Lung (tissue), 12 donors: ENCODE data around the gene FGFBP2. TPM values are rescaled to one million over a fixed set of nuclear protein-coding genes. Genes with fewer than 3 reads are reported as not detected.

Experiments
- ATAC-seq: fragments of 200-7000 bp; cut with Tn5 transposase; one replicate; pipeline ENCODE4 v1.9.1; 2020; ENCODE audit warnings: moderate number of reproducible peaks; ENCODE audit not compliant: insufficient read depth, low FRiP score
- DNase-seq, 3 donors: peaks; one replicate each; pipeline ENCODE4 v3.0.0-alpha.2; 2013 to 2017
- H3K27ac ChIP-seq, 2 donors: one replicate each; pipeline ENCODE4 v1.5.1; 2013; ENCODE audit warnings: mild to moderate bottlenecking in 2 of 2, moderate library complexity in 2 of 2, control low read depth in 1 of 2, inconsistent platforms in 1 of 2, low read depth in 1 of 2, low read length in 1 of 2
- H3K27me3 ChIP-seq, 3 donors: one replicate each; pipeline ENCODE4 v1.5.1; 2013; ENCODE audit warnings: low read length in 2 of 3; ENCODE audit not compliant: control insufficient read depth in 3 of 3, insufficient read depth in 3 of 3
- H3K36me3 ChIP-seq, 4 donors: one replicate each; pipeline ENCODE4 v1.5.1; 2013; ENCODE audit warnings: low read length in 4 of 4, mild to moderate bottlenecking in 1 of 4, moderate library complexity in 1 of 4; ENCODE audit not compliant: control insufficient read depth in 4 of 4, insufficient read depth in 4 of 4
- H3K4me1 ChIP-seq, 5 donors: one replicate each; pipeline ENCODE4 v1.5.1; 2013; ENCODE audit warnings: low read length in 5 of 5, mild to moderate bottlenecking in 2 of 5, moderate library complexity in 1 of 5; ENCODE audit not compliant: control insufficient read depth in 5 of 5, insufficient read depth in 5 of 5
- H3K4me3 ChIP-seq: one replicate; pipeline ENCODE4 v1.5.1; 2013; ENCODE audit warnings: mild to moderate bottlenecking, control low read depth, moderate library complexity
- H3K9ac ChIP-seq, 2 donors: one replicate each; pipeline ENCODE4 v1.5.1; 2013; ENCODE audit warnings: low read length in 2 of 2, control low read depth in 1 of 2; ENCODE audit not compliant: insufficient read depth in 1 of 2
- H3K9me3 ChIP-seq, 4 donors: one replicate each; pipeline ENCODE4 v1.5.1; 2013; ENCODE audit warnings: low read length in 3 of 4, mild to moderate bottlenecking in 1 of 4, moderate library complexity in 1 of 4; ENCODE audit not compliant: control insufficient read depth in 4 of 4, insufficient read depth in 3 of 4
- WGBS, 2 donors: extraction: QIAGEN DNeasy Blood & Tissue Kit; methylation state at CpG; one replicate each; pipeline ENCODE4 v1.1.7; 2013; 5-methylcytosine and 5-hydroxymethylcytosine counted together
- polyA plus RNA-seq, 2 donors: library from polyadenylated mRNA; stranded (reverse); fragments of 200-250 nt; gene quantifications; one replicate each; pipeline ENCODE4 v1.2.1, GENCODE V29; 2013
- total RNA-seq, 2 donors: library from RNA; depleted of rRNA in 1 of 2; stranded (reverse); fragments of >200 nt in 1 of 2; gene quantifications; one replicate each; pipeline ENCODE4 v1.2.1, GENCODE V29; 2014 to 2021
- TF ChIP-seq, protein P1 (sequence below): IDR thresholded peaks from 2 replicates; pipeline ENCODE4 v1.5.1; 2012; ENCODE audit warnings: mild to moderate bottlenecking; ENCODE audit errors: control extremely low read depth, extremely low read depth
- donor health status: control.
- donor health status: control.
- donor health status: Bipolar disorder and iron deficiency.
- donor health status: healthy.
- donor health status: DM: yes; HTN: yes; CAD: no.

The FGFBP2 gene
- total and polyA plus RNA-seq, 4 donors: 0.47 to 2.8 (median 1.3) TPM

- Histone ChIP-seq H3K4me1 (no peaks in the 10 kb centered on the region), H3K9me3 (no peaks in the 10 kb centered on the region), H3K9ac (no peak overlapping the region), H3K27me3 (no peaks in the 10 kb centered on the region), H3K36me3 (no peaks in the 10 kb centered on the region), H3K4me3 (no peak overlapping the region), H3K27ac (no peak overlapping the region)
- peak; percentile 49 to 81 (median 74) for DNase-seq
- peak; percentile 87 for ATAC-seq
- 0% methylated on average over 4 of the region's 4 CpGs for WGBS, 2 donors
- TF ChIP-seq, protein P1, sequence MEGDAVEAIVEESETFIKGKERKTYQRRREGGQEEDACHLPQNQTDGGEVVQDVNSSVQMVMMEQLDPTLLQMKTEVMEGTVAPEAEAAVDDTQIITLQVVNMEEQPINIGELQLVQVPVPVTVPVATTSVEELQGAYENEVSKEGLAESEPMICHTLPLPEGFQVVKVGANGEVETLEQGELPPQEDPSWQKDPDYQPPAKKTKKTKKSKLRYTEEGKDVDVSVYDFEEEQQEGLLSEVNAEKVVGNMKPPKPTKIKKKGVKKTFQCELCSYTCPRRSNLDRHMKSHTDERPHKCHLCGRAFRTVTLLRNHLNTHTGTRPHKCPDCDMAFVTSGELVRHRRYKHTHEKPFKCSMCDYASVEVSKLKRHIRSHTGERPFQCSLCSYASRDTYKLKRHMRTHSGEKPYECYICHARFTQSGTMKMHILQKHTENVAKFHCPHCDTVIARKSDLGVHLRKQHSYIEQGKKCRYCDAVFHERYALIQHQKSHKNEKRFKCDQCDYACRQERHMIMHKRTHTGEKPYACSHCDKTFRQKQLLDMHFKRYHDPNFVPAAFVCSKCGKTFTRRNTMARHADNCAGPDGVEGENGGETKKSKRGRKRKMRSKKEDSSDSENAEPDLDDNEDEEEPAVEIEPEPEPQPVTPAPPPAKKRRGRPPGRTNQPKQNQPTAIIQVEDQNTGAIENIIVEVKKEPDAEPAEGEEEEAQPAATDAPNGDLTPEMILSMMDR: peak; percentile 77
Observed at GRCh38 chr4:16001484-16001858, 38.5 kb upstream of the FGFBP2 start.

- no peak for ATAC-seq
- TF ChIP-seq, protein P1: no peak
- no peak overlapping the region for H3K9ac ChIP-seq
- H3K36me3 ChIP-seq: no peaks in the 10 kb centered on the region
- WGBS, 2 donors: 78 to 90% methylated on average over 12 of the region's 12 CpGs
- no peak overlapping the region for H3K4me3 ChIP-seq
- H3K27ac ChIP-seq: no peak overlapping the region
- DNase-seq: peak in 2 of 3 donors; percentile 23 to 24
- no peaks in the 10 kb centered on the region for H3K9me3 ChIP-seq
- H3K4me1 ChIP-seq: no peaks in the 10 kb centered on the region
- no peaks in the 10 kb centered on the region for H3K27me3 ChIP-seq
Observed at GRCh38 chr4:16000708-16001483, 37.9 kb upstream of the FGFBP2 start.

GRCh38 chr4:15996773-15997172, 33.8 kb upstream of the FGFBP2 start:
- no peaks in the 10 kb centered on the region for H3K27me3 ChIP-seq
- H3K4me1 ChIP-seq: no peaks in the 10 kb centered on the region
- no peak overlapping the region for H3K4me3 ChIP-seq
- H3K36me3 ChIP-seq: peaks cover 0 to 3% (median 0%) of the 10 kb centered on the region in 4 donors
- ATAC-seq (no peak), DNase-seq (no peak)
- no peak overlapping the region for H3K9ac ChIP-seq
- TF ChIP-seq, protein P1: no peak
- WGBS, 2 donors: 69 to 77% methylated on average over 4 of the region's 4 CpGs
- H3K9me3 ChIP-seq: peaks cover 0 to 2% (median 0%) of the 10 kb centered on the region in 4 donors
- H3K27ac ChIP-seq: no peak overlapping the region
